NCI-H2196 treated with DMSO at 0.1 percent for 48 hours (cell line): Measurements from ENCODE around the gene MAP3K8.
"Not testable (repeated sequence)": the region's sequence is repeated elsewhere in the genome, so short reads cannot be mapped to it uniquely, and the experiment has no call there.

Experiments
- DNase-seq: peaks from one replicate; lab custom pipeline; 2025; ENCODE audit not compliant: unreplicated experiment; lab: John Stamatoyannopoulos, UW

The MAP3K8 gene

DNA sequence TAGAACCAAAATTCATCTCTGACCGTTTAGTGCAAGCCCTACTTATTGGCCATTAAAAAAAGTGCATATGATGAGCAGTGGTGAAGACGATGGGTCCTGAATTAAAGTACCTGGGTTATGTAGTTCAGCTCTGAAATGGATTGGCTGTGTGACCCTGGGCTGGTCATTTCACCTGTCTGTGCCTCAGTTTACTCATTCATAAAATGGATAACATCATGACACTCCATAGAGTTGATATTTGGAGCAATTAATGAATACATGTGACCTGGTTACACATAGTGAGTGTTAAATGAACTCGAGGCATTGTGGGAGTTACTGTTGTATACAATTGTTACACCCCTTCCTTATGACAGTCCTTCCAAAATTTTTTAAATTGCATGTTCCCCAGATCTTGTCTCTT is 9.1 kb downstream of the MAP3K8 start:
- no peak for DNase-seq

DNA sequence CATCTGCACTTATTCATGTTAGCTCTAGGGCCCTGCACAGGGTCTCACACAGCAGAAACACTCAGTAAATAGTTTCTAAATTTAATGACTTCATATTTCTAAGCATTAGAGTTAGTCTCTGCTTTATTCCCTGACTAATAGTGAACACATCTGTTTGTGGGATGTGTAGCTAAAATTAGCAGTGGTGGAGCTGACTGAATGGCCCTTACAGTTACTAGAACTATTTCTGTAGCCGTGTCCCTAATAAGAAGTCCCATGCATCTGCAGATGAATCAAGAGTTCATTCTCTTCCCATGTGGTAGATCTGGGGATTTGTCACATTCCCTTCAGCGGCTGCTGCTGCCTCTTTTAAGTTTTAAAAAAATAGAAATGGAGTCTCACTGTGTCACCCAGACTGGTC is 11.7 kb downstream of the MAP3K8 start:
- DNase-seq, result no peak

DNA sequence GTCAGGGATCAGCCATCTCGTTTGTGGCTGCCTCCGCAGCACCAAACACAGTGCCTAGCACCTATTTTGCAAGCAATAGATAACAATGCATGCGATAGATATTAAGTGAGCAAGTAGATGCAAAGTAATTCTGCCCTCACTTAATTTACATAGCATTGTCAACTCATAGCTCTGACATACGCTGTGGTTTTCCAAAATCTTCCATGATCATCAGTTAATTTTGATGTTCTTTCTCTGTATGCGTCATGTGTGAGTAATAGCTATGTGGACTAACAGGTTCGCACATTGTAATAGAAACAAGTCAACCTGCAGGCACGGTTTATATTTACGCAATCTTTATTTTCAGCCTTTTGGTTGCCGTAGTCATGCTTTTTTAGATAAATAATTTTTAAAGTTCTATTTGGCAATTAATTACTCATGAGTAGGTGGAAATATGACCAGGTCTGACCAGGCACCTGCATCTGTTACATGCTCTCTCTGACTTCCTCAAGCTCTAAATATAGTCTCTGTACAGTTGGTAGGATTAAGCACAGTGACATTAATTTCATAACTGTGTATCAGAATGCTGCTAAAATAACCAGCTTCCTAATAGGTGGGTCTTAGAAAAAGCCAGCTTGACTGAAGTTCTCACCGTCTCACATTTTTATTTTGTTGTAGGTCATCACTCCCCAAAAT is 13.3 kb downstream of the MAP3K8 start:
- no peak for DNase-seq

DNA sequence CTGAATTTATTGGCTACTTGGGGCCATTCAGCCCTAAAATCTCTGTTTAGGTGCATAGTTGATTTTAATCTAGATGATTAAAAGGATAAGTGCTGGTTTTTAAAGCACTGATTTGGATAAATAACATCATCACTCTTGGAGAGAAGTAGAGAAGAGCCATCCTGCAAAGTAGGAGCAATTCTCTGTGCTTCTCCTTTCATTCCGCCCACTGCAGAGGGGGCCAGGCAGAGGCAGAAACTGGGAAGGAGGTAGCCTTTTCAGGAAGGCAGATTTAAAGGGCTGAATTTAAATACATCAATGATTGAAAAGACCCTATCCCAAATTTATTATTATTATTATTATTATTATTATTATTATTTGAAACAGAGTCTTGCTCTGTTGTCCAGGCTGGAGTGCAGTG is 14.1 kb downstream of the MAP3K8 start:
- DNase-seq, result no peak

DNA sequence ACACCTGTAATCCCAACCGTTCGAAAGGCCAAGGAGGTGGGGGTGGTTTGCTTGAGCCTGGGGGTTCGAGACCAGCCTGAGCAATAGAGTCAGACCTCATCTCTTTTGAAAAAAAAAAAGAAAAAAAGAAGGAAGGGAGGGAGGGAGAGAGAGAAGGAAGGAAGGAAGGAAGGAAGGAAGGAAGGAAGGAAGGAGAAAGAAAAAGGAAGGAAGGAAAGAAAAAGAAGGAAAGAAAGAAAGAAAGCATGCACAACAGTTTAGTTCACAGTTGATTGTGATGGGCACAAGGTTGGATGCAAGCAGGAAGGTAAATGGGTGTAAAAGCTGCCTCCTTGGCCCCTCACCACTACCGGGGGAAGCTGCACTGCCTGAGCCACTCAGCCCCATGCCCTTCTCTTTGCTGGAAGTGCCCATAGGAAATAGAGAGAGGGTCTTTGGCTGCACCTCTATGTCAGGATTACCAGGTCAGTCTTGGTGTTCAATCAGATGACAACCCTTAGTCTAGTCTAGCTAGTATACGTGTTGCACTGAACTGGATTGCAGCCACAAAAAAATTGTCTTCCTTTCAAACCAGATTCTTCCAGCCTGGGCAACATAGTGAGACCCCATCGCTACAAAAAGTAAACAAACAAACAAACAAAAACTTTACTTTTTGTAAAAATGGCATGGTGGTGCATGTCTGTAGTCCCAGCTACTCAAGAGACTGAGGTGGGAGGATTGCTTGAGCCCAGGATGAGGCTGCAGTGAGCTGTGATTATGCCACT is 20.0 kb downstream of the MAP3K8 start:
- DNase-seq, result no peak

DNA sequence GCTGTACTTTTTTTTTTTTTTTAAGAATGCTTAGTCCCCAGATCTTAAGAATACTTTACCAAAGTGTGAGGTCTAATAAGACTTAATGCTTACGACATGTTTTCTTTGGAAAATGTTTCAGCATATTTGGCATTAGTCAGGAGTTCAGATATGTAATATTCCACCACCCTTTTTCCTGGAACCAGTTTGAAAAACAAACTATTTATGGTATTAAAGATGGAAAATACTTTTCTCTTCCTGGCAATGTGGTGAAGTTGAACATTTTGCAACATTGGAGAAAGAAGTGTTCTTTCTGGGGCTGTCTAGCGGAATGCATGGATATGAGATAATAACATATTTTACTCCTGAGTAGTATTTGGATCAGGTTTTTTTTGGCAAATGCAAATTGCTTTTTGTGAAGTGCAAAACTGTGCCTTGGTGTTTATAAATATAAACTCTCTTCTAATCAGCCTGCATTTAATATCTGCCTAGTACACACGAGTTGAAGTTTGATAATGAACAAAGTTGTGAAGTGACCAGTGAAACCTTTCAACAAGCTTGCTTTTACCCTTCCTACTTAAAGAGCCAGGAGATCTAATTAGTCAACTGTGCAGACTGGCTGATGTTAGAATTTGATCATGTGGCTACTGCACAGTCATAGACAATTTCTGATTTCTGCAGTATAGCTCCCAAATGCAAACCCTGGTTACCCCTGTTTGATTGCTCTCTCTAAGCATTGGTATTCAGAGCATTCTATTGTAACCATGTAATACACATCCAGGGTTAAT is 20.9 kb downstream of the MAP3K8 start:
- DNase-seq, result no peak

DNA sequence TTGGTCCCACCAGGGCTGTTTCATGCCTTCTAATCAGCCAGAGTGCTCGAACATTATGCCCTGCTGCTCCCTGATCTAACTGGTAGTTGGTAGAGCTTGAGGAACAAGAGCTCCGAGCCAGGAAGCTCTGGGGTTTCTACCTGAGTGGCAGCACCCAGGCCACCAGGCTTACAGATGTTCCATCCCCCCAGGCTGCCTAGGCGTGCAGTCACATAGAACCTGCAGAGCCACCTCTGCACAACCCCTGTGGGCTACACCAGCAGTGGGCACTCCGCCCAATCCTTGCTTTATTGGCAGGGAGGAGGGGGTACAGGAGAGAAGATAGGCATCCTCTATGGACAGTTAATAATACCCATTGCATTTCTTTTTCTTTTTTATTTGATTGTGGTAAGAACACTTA is 21.8 kb downstream of the MAP3K8 start:
- no peak for DNase-seq

DNA sequence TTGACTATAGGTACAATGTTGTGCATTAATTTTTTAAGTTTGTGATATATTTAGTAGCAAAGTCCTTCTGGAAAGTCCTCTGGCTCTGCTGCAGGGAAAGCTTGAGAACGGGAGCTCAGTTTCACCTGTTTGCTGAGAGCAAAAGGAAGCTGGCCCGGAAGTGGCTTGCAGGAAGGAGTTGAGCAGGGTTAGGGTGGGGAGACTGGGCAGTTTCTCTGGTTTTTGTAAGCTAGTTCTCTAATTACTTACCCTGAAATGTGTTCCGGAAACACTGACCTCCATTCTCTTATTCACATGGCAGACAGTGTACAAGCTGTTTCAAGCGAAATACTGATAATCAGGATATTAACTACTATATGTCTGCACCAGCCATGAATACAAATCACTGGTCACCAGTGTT is 22.3 kb downstream of the MAP3K8 start:
- DNase-seq, result no peak

DNA sequence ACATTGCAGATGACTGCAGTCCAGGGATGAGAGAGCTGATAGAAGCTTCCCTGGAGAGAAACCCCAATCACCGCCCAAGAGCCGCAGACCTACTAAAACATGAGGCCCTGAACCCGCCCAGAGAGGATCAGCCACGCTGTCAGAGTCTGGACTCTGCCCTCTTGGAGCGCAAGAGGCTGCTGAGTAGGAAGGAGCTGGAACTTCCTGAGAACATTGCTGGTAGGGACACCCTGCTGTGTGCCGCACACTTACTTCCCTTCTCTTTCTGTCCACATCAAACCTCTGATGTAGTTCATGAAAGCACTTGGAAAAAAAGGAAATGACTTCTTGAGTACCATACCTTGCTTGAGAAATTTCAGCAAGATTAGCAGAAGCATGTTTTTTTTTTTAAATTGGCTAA is 25.3 kb downstream of the MAP3K8 start:
- no peak for DNase-seq

DNA sequence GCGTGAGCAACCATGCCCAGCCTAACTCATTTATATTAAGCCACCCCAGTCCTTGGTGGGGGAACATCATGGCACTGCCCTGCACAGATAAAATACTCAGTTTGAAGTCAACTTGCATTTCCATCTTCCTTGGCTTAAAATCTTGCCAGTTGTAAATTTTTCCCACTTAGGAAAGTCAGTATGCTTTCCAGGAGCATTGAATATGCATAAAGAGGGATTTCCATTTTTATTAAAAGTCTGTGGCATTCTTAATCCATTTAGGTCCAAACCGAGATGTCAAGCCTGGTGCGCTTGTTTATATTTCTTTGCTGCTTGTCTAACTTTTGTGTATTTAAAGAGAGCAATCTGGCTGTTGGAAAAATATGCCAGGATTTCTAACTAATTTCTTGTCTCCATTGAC is 26.1 kb downstream of the MAP3K8 start:
- DNase-seq, result no peak

DNA sequence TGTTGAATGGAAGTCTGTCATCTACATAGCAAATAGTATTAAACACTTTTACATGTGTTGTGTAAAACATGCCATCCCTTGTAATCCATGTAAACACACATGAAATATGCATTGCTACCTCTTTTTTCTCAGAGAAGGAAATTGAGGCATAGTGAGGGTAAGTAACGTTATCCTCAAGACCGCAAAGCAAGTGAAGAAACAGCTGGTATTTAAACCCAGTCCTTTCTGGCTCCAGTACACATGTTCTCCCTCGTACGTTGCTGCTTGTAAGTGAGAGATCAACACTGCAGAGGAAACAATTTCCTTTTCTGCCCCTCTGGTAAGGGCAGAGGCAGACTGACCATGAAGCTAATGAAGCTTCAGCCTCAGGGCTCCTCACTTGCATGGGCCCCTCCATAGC is 28.5 kb downstream of the MAP3K8 start:
- no peak for DNase-seq

DNA sequence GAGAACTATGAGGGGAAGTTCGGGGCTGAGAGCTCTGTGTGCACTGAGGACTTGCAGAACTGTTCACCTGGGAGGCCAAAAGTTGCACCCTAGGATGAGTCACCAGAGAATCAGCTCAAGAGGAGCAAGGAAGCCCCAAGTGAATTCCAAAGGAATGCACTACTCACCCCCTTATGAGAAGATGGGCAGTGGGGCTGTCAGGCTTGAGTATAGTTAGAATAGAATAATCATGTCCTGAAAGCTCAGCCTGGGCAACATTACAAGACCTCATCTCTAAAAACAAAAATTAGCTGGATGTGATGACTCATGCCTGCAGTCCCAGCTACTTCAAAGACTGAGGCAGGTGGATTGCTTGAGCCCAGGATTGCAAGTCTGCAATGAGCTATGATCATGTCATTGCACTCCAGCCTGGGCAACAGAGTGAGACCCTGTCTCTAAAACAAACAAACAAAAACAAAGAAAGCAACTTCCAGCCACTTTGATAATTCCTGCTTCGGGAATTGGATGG is 30.0 kb downstream of the MAP3K8 start:
- no peak for DNase-seq

DNA sequence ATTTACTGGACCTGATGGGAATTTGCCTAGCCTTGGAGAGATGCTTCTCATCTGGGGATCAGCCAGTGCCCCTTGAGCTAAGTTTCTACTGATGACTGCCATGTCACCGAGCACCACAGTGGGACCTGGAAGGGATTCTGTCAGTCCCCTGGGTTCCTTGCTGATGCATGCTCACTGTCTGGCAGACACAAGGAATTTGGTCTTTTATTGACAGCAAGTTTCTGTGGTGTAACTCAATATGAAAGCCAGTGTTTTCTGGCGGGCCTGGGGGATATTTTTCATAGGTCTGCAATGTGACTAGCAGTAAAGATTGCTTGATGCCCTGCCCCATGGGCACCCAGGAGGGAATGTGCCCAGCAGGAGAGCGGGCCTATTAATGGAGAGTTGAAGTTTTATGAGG is 30.7 kb downstream of the MAP3K8 start:
- DNase-seq, result no peak

DNA sequence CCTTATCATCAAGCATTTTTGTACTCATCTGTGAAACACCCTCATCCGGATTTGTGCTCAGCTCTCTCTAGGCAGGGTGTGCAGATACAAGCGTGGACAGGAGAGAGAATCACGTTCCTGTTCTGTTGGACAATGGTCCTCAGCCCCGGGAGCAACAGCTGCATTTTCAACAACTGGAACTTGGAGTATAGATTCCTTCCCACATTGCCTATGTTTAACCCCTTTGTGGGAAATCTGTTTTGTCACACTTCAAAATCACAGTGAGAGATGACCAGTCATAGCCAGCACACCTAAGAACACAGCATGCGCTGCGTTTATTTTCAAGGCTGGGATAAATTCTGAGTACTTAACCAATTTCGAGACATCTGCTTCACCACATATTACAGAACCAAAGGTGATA is 32.5 kb downstream of the MAP3K8 start:
- DNase-seq, result no peak

DNA sequence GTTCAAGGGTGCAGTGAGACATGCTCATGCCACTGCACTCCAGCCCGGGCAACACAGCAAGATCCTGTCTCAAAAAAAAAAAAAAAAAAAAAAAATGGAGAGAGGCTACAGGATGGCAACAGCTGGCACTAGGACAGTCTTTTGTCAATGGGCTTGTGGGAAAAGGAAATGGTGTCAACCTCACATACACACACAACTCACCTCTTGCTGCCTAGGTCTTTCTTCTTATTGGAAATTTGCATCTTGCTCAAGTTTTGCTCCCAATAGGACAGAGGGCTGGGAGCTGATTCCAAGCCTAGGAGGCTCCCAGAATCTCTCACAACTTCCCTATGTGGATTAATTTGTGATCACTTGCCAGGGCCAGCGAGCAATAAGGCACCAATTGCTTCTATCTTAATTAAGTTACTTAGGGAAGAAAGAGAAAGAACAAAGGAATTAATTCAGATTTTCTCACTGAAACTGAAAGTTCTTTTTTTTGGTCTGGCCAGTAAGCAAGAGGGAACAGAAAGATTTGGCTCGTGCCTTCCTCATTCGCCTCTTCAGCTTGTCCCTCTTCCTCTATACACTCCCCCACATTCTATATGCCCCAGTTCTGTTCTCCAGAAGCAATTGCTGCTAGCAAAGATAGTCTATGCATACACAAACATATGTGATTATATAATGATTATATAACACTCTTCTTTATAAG is 33.8 kb downstream of the MAP3K8 start:
- no peak for DNase-seq

DNA sequence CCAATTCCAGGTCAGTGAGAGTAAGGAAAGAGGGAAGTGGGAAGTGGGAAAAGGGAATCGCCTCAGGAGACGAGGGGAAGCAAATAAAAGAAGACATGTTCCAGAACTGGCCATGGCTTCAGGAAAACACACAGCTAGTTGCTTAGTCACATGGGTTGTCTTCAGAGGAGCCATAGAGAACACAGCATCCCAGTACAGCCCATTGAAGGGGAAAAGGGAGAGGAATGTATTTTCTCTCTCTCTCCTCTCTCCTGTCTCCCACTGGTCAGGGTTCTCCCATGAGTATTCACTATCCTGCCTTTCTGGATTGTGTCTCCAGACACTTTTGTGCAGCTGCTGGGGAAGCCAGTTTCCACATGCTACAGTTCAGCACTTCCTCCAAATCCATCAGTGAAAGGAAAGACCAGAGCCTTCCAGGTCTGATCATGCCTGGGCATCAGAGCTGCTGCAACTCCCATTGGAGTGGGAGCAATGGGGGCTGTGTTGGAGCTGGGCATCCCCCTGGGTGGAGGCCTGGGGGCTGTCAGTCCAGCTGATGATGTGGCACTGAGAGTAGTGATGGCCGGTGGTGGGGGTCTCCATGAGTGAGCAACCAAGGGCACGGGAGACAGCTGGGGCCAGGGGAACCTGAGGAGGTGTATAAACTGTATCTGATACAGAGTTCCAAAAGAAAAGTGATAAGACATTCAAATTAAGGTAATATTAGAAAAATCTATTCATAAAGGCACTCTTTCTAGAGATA is 38.6 kb downstream of the MAP3K8 start:
- DNase-seq, result no peak

DNA sequence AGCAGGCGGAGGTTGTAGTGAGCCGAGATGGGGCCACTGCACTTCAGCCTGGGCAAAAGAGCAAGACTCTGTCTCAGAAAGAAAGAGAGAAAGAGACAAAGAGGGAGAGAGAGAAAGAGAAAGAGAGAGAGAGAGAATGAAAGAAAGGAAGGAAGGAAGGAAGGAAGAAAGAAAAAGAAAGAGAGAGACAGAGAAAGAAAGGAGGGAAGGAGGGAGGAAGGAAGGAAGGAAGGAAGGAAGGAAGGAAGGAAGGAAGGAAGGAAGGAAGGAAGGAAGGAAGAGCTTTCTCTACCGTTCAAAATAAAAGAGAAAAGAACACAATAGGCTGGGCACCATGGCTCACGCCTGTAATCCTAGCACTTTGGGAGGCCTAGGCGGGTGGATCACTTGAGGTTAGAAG is 41.5 kb downstream of the MAP3K8 start:
- DNase-seq, result not testable (repeated sequence)

DNA sequence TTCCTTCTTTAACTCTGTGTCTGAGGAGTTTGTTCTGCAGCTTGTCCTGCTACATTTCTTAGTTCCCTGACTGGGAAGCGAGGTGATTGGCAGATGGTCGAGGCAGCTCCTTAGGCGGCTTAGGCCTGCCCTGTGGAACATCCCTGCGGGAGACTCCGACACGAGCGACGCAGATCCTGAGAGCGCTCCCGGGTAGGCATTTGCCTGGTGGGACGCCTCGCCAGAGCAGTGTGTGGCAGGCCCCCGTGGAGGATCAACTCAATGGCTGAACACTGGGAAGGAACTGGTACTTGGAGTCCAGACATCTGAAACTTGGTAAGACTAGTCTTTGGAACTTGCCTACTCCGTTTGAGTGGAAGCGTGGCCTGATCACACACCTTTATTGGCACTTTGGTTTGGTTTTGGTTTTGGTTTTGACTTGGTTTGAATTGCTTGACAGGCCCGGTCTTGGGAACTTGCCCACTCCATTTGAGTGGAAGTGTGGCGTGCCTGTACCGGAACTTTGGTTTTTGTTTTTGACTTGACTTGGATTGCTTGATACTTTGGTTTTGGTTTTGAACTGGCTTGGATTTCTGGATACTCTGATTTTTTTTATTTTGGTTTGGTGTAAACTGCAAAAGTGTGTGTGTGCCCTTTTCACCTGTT is 42.6 kb downstream of the MAP3K8 start:
- no peak for DNase-seq

DNA sequence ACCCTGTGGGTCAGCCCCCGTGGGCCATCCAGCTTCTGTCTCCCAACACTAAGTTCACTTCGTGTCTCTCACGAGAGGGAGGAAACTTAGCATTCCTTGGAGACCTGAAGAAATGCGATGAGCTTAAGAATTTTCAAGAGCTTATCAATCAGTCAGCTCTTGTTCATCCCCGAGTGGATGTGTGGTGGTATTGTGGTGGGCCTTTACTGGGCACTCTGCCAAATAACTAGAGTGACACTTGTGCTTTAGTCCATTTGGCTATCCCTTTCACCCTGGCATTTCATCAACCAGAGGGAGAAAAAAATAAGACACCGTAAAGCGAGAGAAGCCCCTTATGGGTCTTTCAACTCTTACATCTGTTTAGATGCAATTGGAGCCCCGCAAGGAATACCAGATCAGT is 45.5 kb downstream of the MAP3K8 start:
- DNase-seq, result not testable (repeated sequence)

DNA sequence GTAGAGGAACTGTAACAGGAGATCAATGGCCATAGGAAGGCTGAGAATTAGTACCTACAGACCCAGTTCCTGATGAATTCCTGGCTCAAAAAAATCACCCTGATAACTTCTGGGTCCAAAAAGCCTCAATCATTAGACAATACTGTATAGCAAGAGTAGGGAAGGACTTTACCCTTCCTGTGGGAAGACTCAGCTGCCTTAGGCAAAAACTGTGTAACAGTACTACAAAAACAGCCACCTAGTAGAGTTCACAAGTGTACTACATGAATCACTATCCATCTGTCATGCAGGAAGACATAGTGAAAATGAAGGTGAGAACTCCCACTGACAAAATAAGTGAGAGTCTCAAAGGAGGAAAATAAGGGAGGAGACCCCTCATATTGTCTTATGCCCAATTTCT is 47.6 kb downstream of the MAP3K8 start:
- DNase-seq, result no peak
